Measurements from ENCODE around the gene KIF2C. TPM values are rescaled to one million over a fixed set of nuclear protein-coding genes. Genes with fewer than 3 reads are reported as not detected.

KIF2C gene
- total RNA-seq, 2 experiments from 2014 or later: 0.64 to 0.82 TPM

DNA sequence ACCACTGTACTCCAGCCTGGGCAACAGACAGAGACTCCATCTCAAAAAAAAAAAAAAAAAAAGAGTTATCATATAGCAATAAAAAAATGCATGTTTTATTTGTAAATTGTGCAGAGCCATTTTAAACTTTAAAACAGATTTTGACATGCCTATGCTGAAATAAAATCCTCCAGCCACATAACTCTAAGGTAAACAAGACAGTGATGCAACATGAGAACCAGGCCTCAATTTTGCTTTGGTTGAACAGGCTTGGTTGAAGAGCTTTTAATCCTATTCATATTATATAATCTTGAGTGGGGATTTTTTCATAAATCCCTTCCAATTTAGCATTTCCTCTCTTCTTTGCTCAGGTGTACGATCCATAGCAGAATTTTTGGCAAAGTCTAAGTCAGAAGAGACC is 39.1 kb upstream of the KIF2C start:
- no peak overlapping the region for H3K4me3 ChIP-seq (ENCODE audit: low read length)
- CTCF ChIA-PET: no interaction called here
- Mint-ChIP-seq H3K36me3 (ENCODE audit: low read depth) (no peaks in the 10 kb centered on the region), H3K4me1 (ENCODE audit: low read depth) (peaks cover 14% of the 10 kb centered on the region), H3K4me3 (no peak overlapping the region), H3K27ac (no peak overlapping the region), H3K9me3 (no peaks in the 10 kb centered on the region), H3K27me3 (no peaks in the 10 kb centered on the region)
- peaks cover 16% of the 10 kb centered on the region for H3K4me1 ChIP-seq (ENCODE audit: insufficient read depth, low read length)
- POLR2A ChIA-PET: interaction anchor here (1.0 kb wide), 1 partner anchor 21 kb away, joined by 5 read pairs; no protein-coding TSS in a partner anchor
- intact Hi-C loops (cut with DNase I, micrococcal nuclease): loop anchor here in 1 of 2 experiments (10.0 kb wide), 1 partner anchor 534 kb away; no protein-coding TSS in a partner anchor
- no peak overlapping the region for H3K27ac ChIP-seq (ENCODE audit: low read depth in 1 of 2, low read length in 2 of 2)
- TF ChIP-seq, protein P1, sequence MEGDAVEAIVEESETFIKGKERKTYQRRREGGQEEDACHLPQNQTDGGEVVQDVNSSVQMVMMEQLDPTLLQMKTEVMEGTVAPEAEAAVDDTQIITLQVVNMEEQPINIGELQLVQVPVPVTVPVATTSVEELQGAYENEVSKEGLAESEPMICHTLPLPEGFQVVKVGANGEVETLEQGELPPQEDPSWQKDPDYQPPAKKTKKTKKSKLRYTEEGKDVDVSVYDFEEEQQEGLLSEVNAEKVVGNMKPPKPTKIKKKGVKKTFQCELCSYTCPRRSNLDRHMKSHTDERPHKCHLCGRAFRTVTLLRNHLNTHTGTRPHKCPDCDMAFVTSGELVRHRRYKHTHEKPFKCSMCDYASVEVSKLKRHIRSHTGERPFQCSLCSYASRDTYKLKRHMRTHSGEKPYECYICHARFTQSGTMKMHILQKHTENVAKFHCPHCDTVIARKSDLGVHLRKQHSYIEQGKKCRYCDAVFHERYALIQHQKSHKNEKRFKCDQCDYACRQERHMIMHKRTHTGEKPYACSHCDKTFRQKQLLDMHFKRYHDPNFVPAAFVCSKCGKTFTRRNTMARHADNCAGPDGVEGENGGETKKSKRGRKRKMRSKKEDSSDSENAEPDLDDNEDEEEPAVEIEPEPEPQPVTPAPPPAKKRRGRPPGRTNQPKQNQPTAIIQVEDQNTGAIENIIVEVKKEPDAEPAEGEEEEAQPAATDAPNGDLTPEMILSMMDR (IDR thresholded peaks at IDR 0.05): no peak
- no peak for DNase-seq
- ATAC-seq (ENCODE audit: poor library complexity): no peak
- H3K27me3 ChIP-seq (ENCODE audit: control insufficient read depth in 1 of 2, insufficient read depth in 2 of 2, low read length in 2 of 2): no peaks in the 10 kb centered on the region
- H3K36me3 ChIP-seq (ENCODE audit: insufficient read depth, low read length): no peaks in the 10 kb centered on the region
- H3K9me3 ChIP-seq (ENCODE audit: control insufficient read depth in 1 of 2, insufficient read depth in 1 of 2, low read length in 2 of 2): no peaks in the 10 kb centered on the region

DNA sequence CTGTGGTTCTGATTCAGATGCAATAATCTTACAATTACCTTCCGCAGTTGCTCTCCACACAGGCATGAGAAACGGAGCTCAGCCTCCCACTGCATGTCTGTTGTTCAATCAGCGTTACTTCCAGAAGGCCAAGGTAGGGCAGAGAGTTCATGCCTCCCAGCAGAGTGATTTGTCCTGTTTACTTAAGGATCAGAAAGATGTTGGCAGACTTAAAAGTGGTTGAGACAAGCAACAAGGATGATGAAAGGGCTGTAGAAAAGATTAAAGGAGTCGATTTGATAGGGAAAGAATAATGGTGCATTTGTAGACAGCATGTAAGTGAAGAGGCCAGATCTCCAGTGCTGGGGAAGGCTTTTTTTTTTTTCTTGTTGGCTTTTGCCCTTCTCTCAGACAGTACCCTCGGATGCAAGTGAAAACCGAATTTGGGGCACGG is 38.5 kb upstream of the KIF2C start:
- no peak overlapping the region for H3K4me3 Mint-ChIP-seq
- peaks cover 14% of the 10 kb centered on the region for H3K4me1 Mint-ChIP-seq (ENCODE audit: low read depth)
- Histone ChIP-seq H3K27ac (ENCODE audit: low read depth in 1 of 2, low read length in 2 of 2) (no peak overlapping the region), H3K36me3 (ENCODE audit: insufficient read depth, low read length) (no peaks in the 10 kb centered on the region), H3K4me3 (ENCODE audit: low read length) (no peak overlapping the region), H3K27me3 (ENCODE audit: control insufficient read depth in 1 of 2, insufficient read depth in 2 of 2, low read length in 2 of 2) (no peaks in the 10 kb centered on the region), H3K9me3 (ENCODE audit: control insufficient read depth in 1 of 2, insufficient read depth in 1 of 2, low read length in 2 of 2) (no peaks in the 10 kb centered on the region), H3K4me1 (ENCODE audit: insufficient read depth, low read length) (peaks cover 12% of the 10 kb centered on the region)
- no peaks in the 10 kb centered on the region for H3K9me3 Mint-ChIP-seq
- ATAC-seq (ENCODE audit: poor library complexity): no peak
- no peaks in the 10 kb centered on the region for H3K36me3 Mint-ChIP-seq (ENCODE audit: low read depth)
- DNase-seq: no peak
- CTCF ChIA-PET: no interaction called here
- no peaks in the 10 kb centered on the region for H3K27me3 Mint-ChIP-seq
- intact Hi-C loops (cut with DNase I, micrococcal nuclease): loop anchor here in 1 of 2 experiments (10.0 kb wide), 1 partner anchor 534 kb away; no protein-coding TSS in a partner anchor
- TF ChIP-seq, protein P1 (IDR thresholded peaks at IDR 0.05): no peak
- no peak overlapping the region for H3K27ac Mint-ChIP-seq
- POLR2A ChIA-PET: no interaction called here

DNA sequence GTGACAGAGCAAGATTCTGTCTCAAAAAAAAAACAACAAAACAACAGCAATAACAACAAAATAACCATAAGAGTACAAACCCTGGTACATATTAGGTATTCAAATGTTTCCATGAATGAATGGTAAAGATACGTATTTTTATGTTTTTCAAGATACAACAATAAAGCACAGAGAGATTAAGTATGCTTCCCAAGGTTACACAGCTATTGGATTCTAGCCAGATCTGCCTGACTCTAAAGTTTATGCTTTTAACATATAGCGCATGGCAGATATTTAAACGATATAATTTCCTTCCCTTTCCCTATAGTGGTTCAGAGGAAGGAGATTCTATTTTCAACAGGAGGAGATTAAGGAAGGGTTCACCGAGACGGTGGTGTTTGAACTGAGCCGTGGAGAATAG is 34.2 kb upstream of the KIF2C start:
- Histone ChIP-seq H3K4me1 (ENCODE audit: insufficient read depth, low read length) (peaks cover 10% of the 10 kb centered on the region), H3K36me3 (ENCODE audit: insufficient read depth, low read length) (no peaks in the 10 kb centered on the region), H3K27me3 (ENCODE audit: control insufficient read depth in 1 of 2, insufficient read depth in 2 of 2, low read length in 2 of 2) (no peaks in the 10 kb centered on the region), H3K27ac (ENCODE audit: low read depth in 1 of 2, low read length in 2 of 2) (no peak overlapping the region), H3K9me3 (ENCODE audit: control insufficient read depth in 1 of 2, insufficient read depth in 1 of 2, low read length in 2 of 2) (no peaks in the 10 kb centered on the region), H3K4me3 (ENCODE audit: low read length) (no peak overlapping the region)
- POLR2A ChIA-PET: no interaction called here
- TF ChIP-seq, protein P1 (IDR thresholded peaks at IDR 0.05): no peak
- no peak for DNase-seq
- H3K4me1 Mint-ChIP-seq (ENCODE audit: low read depth): peaks cover 6% of the 10 kb centered on the region
- ATAC-seq (ENCODE audit: poor library complexity): no peak
- intact Hi-C loops (cut with DNase I, micrococcal nuclease): loop anchor here in 1 of 2 experiments (10.0 kb wide), 1 partner anchor 529 kb away; no protein-coding TSS in a partner anchor
- H3K9me3 Mint-ChIP-seq: no peaks in the 10 kb centered on the region
- H3K36me3 Mint-ChIP-seq (ENCODE audit: low read depth): no peaks in the 10 kb centered on the region
- CTCF ChIA-PET: no interaction called here
- no peaks in the 10 kb centered on the region for H3K27me3 Mint-ChIP-seq
- H3K4me3 Mint-ChIP-seq: no peak overlapping the region
- H3K27ac Mint-ChIP-seq: no peak overlapping the region
